HG03460 (cell line): ENCODE results near the gene MMD2.
"Not testable (repeated sequence)": the region's sequence is repeated elsewhere in the genome, so short reads cannot be mapped to it uniquely, and the experiment has no call there.

Source experiments
- ATAC-seq: cut with Tn5 transposase; IDR thresholded peaks from one replicate; pipeline ENCODE4 v1.9.1; 2021; ENCODE audit not compliant: unreplicated experiment

The MMD2 gene

GRCh38 chr7:4895766-4896165 lies 63.2 kb downstream of the MMD2 start:
- ATAC-seq = no peak

- ATAC-seq = no peak
Observed at GRCh38 chr7:4894482-4894881, 64.5 kb downstream of the MMD2 start.

- ATAC-seq = no peak
Observed at GRCh38 chr7:4893929-4894475, 65.0 kb downstream of the MMD2 start.

GRCh38 chr7:4893188-4893587 lies 65.8 kb downstream of the MMD2 start:
- not testable (repeated sequence) for ATAC-seq

- not testable (repeated sequence) for ATAC-seq
Observed at GRCh38 chr7:4891522-4891921, 67.5 kb downstream of the MMD2 start.

- ATAC-seq = no peak
Observed at GRCh38 chr7:4889682-4890081, 69.3 kb downstream of the MMD2 start.

- no peak for ATAC-seq
Observed at GRCh38 chr7:4888161-4888560, 70.8 kb downstream of the MMD2 start.

GRCh38 chr7:4886671-4887070 lies 72.3 kb downstream of the MMD2 start:
- no peak for ATAC-seq

GRCh38 chr7:4885317-4885807 lies 73.6 kb downstream of the MMD2 start:
- ATAC-seq = no peak

- ATAC-seq = no peak
Observed at GRCh38 chr7:4884164-4884563, 74.8 kb downstream of the MMD2 start.

- peak; percentile 65 for ATAC-seq
Observed at GRCh38 chr7:4883372-4884144, 75.4 kb downstream of the MMD2 start, which contains the start of gene RADIL. TSS of gene RADIL (minus strand) at chr7:4883716. CDS start at chr7:4878139, 5,577 bp downstream.

GRCh38 chr7:4883033-4883371 lies 76.0 kb downstream of the MMD2 start:
- no peak for ATAC-seq

- ATAC-seq = no peak
Observed at GRCh38 chr7:4882169-4883032, 76.6 kb downstream of the MMD2 start.

- ATAC-seq = no peak
Observed at GRCh38 chr7:4880218-4880617, 78.8 kb downstream of the MMD2 start.

- ATAC-seq = no peak
Observed at GRCh38 chr7:4879396-4880081, 79.4 kb downstream of the MMD2 start.

- ATAC-seq = no peak
Observed at GRCh38 chr7:4878336-4879335, 80.4 kb downstream of the MMD2 start.

- no peak for ATAC-seq
Observed at GRCh38 chr7:4876586-4876985, 82.4 kb downstream of the MMD2 start.

- no peak for ATAC-seq
Observed at GRCh38 chr7:4875391-4875790, 83.6 kb downstream of the MMD2 start.

GRCh38 chr7:4873071-4873944 lies 85.7 kb downstream of the MMD2 start:
- no peak for ATAC-seq
